Femur (tissue), 1 donor: ENCODE data around the gene OSTC.

Experiments
- DNase-seq: peaks from one replicate; pipeline ENCODE4 v3.0.0-alpha.2; 2017

OSTC gene

GRCh38 chr4:108650212-108651013 is at the start of gene OSTC:
Gene OSTC, plus strand, starts transcription at chr4:108650599. Its CDS starts 57 bp downstream, at chr4:108650656.
- DNase-seq, result peak; percentile 95

- DNase-seq, result no peak
These were observed 49.3 kb upstream of the OSTC start for GRCh38 chr4:108601106-108601505.

DNA sequence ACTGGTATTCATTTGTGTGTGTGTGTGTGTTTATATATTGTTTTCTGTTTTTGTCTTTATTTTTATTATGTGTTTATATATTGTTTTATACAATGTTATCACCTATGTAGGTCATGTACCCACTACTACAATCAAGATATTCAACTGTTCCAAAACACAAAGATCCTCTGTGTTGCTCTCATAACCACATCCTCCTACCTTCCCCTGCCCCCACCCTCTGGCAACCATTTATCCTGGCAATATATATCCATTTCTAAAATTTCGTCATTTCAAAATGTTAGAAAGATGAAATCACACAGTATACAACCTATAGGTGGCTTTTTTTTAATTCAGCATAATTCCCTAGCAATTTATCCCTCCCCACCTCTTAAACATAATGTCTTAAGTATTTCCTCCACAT is 48.9 kb upstream of the OSTC start:
- no peak for DNase-seq

DNA sequence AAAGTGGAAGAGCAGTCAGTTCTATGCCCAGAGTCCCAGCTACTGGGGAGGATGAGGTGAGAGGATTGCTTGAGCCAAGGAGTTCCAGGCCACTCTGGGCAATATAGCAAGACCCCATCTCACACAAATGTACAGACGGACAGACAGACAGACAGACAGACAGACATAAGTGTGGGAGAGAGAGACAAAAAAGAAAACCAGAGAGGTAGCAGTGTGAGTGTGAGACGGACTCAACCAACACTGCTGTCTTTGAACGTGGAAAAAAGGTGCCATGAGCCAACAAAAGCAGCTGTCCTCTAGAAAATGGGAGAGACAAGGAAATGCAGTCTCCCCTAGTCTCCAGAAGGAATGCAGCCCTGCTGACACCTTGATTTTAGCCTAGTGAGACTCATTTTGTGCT is 48.2 kb upstream of the OSTC start:
- no peak for DNase-seq

- DNase-seq, result no peak
These were observed 43.2 kb upstream of the OSTC start for GRCh38 chr4:108607079-108607815.

- no peak for DNase-seq
These were observed 39.0 kb upstream of the OSTC start for GRCh38 chr4:108611365-108611764.

- no peak for DNase-seq
These were observed 38.0 kb upstream of the OSTC start for GRCh38 chr4:108612365-108612764.

DNA sequence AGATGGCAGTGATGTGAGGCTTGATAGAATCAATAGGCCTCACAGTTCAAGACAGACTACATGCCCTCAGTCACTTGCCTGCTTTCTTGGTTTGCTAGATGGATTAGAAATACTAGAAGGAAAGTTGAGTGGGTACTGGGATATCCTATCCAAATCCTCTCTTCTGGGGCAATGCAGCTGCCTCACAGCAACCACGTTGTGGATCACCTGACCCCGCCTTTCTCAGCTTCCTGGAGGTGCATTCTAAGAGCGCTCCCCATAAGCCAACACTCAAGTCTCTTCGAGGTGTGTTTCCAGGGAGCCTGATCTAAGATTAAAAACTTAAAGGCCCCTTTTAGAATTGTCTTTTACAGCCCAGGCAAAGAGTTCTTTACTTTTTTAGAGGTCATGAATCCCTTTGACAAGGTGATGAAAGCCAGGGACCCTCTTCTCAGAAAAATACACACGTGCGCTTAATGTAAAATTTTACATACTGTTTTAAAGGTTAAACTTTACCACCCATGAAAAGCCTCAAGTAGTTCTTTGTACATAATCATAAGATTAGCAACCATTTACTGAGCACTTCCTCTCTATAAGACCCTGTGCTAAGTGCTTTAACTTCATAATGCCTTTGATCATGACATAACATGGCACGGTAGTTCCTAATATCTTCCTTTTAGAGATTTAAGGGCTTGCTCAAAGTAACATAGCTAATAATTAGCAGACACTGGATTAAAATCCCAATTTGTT is 30.9 kb upstream of the OSTC start:
- DNase-seq, result no peak

DNA sequence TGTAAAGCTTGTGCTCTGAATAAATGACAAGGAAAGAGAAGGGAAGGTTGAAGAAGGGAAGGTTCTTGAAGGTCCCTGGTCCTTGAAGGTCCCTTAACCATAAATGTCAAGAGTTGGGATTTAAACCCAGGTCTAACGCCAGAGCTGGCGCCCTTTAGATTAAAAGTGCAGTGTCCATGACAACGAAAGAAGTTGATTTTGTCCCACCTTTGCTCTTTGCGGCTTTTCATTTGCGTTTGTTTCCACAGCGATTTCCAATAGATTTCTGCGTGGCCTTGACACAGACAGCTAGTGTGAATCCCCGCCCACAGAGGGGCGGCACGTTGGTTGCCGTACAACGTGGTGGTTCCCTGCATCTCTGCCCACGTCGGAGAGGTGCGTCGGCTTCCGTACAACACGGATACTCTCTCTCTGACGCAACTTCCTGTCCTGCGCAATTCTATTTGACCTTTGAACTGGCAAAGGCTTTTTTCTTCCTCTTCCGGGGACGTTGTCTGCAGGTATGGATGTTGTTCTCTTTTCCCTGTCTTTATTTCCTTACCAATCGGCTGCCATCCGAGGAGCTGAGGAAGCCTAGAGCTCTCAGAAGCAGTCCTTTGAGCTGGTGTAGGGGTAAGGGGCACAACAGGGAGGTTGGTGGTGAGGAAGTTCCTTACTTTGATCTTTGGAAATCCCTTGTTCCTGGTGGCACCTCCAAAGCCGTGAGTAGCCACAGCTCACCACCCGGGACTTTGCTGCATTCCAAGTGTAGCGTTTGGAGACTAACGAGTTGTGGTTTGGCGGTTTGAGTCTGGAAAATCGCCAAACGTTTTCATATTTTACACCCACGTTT is 30.1 kb upstream of the OSTC start, which contains the start of gene RPL34:
Gene RPL34, plus strand, starts transcription at position 476 of the 832 bp plus-strand sequence. CDS start 1,384 bp downstream, outside the sequence.
- DNase-seq, result peak; percentile 99

GRCh38 chr4:108620933-108621905 is 29.2 kb upstream of the OSTC start:
- DNase-seq, result no peak

DNA sequence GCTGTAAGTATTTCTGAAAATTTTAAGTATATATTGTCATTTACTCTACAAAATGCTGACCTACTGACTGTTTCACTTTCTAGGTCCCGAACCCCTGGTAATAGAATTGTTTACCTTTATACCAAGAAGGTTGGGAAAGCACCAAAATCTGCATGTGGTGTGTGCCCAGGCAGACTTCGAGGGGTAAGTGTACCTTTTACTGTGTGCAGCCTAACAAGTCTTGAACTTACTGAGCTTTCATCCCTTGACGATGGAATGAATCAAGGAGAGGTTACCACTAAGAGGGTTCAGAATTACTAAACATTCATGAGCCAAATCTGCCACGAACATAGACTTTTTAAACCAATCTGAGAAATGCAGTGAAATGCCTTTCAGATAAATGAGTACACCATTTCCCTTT is 28.4 kb upstream of the OSTC start:
- DNase-seq, result no peak

DNA sequence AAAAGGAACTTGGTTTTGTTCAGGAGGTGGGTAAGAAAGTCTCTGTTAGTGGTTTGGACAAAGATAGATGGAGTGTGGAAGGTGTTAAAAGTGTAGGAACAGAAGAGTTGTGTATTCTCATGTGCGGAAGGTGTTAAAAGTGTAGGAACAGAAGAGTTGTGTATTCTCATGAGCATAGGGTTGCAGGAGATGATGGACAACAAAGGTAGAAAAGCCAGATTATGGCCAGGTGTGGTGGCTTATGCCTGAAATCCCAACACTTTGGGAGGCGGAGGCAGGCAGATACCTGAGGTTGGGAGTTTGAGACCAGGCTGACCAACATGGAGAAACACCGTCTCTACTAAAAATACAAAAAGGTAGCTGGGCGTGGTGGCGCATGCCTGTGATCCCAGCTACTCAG is 27.6 kb upstream of the OSTC start:
- no peak for DNase-seq

DNA sequence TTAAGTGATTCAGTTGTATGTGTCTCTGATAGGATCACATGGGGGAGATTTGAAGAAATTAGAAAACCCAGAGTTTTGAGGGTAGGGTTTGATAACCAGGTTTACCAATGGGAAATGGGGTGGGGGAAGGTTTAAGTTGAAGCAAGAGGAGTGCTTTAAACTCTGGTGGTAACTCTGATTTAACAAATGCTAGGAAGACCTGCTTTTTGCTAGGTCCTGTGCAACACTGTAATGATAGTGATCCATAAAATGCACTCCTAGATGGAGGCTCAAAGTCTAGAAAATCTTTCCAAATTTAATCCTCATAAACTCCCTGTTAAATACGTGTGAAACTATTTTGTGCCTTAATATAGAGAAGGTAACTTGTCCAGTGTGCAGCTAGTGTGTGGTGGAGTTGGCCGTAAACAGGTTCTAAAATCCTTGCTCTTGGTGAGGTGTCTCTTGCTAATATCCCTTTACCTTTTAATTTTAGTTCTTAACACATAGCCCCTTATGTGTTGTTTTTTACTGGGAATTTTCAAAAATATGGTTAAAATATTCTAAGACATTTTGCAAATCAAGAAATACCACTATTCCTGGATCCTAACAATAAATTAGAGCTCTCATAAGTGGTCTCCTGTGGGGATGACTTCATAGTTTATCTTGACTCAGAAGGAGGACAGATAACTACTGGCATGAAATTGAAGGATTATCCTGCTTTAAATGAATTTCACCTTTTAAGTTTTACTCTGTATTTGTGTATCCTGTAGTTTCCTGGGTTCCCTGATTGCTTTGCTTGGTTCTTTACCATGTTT is 25.9 kb upstream of the OSTC start:
- DNase-seq, result no peak

DNA sequence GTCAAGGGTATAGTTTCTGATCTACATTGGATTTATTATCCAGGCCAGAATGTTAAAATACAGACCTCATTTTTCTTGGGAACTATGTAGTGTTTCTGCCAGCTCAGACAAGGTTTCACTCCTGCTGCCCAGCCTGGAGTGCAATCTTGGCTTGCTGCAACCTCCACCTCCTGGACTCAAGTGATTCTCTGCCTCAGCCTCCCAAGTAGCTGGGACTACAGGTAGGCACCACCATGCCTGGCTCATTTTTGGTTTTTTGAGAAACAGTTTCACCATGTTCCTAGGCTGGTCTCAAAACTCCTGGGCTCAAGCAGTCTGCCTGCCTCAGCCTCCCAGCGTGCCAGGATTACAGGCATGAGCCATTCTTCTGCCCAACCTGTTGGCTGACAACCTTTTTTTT is 24.3 kb upstream of the OSTC start:
- DNase-seq, result no peak

- no peak for DNase-seq
These were observed 22.0 kb upstream of the OSTC start for GRCh38 chr4:108628411-108628810.

DNA sequence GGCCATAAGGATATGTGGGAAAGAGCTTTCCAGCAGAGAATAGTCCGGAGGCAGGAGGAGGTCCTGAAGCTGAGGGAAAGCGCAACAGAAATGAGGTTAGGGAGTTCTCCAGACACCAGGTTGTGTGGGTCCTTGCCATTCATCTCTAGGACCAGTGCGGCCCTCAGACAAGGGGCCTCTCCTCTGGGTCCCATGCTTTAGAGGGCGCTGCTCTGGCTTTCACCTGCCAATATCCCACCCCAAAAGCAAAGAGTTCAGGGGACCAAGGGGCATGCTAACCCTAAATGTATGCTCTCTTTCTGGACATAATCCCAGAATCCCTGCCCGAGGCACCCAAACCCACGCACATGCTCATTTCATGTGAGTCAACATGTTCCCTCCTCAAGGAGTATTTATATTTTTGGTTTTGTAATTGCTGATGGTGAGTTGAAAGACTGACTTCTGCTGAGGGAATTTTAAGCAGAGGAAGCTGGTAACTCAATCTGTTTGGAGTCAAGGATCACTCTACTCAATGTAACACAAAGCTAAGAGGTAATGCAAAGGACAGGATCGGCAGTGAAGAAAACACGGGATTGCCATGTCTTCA is 15.2 kb upstream of the OSTC start:
- DNase-seq, result no peak

GRCh38 chr4:108636246-108636645 is 14.2 kb upstream of the OSTC start:
- no peak for DNase-seq

DNA sequence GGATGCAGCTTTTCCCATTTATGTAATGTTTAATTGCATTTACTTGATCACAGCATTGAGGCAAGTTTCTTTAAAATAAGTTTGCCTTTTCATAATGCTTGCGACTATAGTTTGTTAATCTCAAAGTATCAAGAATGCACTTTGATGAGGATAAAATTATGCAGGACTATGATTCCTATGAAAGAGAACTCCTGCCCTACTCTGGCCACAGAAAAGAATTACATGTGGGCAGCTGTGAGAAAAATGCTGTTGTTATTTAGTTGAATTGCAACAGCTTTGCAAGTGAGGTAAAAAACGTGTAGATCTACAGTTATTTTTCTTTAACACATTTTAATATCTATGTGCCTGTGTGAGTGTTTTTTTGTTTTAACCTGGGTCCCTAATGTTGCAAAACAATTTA is 12.5 kb upstream of the OSTC start:
- DNase-seq, result no peak

GRCh38 chr4:108644237-108644636 is 6.2 kb upstream of the OSTC start:
- no peak for DNase-seq

DNA sequence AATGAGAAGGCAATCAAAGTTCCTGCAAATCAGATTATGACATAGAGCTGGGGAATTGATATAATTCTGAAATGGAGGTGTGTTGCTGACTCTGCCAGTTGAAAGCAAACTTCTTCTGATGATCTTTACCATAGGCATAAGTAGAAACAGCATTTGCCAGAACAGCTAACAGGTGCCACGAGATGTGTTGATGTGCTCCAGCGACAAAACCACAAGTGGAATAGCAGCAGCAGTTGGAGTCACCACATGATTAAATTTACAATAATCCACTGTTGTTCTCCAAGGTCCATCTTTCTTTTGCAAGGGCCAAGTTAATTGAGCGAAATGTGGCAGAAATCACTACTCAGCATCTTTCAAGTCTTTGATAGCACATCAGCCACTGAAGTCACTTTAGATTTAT is 3.7 kb upstream of the OSTC start:
- no peak for DNase-seq
